ENCODE data around the gene SLC12A9. TPM values are rescaled to one million over a fixed set of nuclear protein-coding genes. Genes with fewer than 3 reads are reported as not detected.

Gene SLC12A9
- total RNA-seq, 2 donors from 2014 or later: 17.6 to 20.1 TPM

- Mint-ChIP-seq H3K27me3 (ENCODE audit: low read depth) (no peaks in the 10 kb centered on the region), H3K36me3 (ENCODE audit: insufficient read depth in 2 of 2) (no peaks in the 10 kb centered on the region), H3K9me3 (no peaks in the 10 kb centered on the region), H3K4me3 (no peak overlapping the region), H3K4me1 (ENCODE audit: low read depth) (no peaks in the 10 kb centered on the region), H3K27ac (no peak overlapping the region)
- no peak for DNase-seq
- no peak for ATAC-seq (replicated peaks in 1 of 2)
Observed at GRCh38 chr7:100818366-100818765, 34.1 kb upstream of the SLC12A9 start.

DNA sequence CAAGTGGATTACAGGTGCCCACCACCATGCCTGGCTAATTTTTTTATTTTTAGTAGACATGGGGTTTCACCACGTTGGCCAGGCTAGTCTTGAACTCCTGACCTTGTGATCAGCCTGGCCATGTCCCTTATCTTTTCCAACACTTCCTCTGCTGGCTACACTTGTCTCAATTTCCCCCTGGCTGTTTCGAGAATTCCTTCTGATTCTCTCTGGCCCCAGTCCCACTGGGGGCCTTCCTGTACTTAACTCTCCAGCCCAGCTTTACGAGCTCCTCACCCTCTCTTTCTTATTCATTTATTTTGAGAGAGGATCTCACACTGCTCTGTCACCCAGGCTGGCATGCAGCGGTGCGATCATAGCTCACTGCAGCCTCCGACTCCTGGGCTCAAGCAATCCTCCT is 33.7 kb upstream of the SLC12A9 start:
- DNase-seq (no peak), ATAC-seq (replicated peaks in 1 of 2) (no peak)
- Mint-ChIP-seq H3K4me3 (no peak overlapping the region), H3K9me3 (no peaks in the 10 kb centered on the region), H3K4me1 (ENCODE audit: low read depth) (no peaks in the 10 kb centered on the region), H3K36me3 (ENCODE audit: insufficient read depth in 2 of 2) (no peaks in the 10 kb centered on the region), H3K27me3 (ENCODE audit: low read depth) (no peaks in the 10 kb centered on the region), H3K27ac (no peak overlapping the region)

GRCh38 chr7:100819586-100819985 is 32.9 kb upstream of the SLC12A9 start:
- Mint-ChIP-seq H3K9me3 (no peaks in the 10 kb centered on the region), H3K27ac (no peak overlapping the region), H3K36me3 (ENCODE audit: insufficient read depth in 2 of 2) (no peaks in the 10 kb centered on the region), H3K27me3 (ENCODE audit: low read depth) (no peaks in the 10 kb centered on the region), H3K4me1 (ENCODE audit: low read depth) (no peaks in the 10 kb centered on the region), H3K4me3 (no peak overlapping the region)
- DNase-seq (no peak), ATAC-seq (replicated peaks in 1 of 2) (no peak)

- H3K4me3 Mint-ChIP-seq: no peak overlapping the region
- DNase-seq (no peak), ATAC-seq (replicated peaks in 1 of 2) (no peak)
- peaks cover 20% of the 10 kb centered on the region for H3K27me3 Mint-ChIP-seq (ENCODE audit: low read depth)
- H3K9me3 Mint-ChIP-seq: no peaks in the 10 kb centered on the region
- H3K36me3 Mint-ChIP-seq (ENCODE audit: insufficient read depth in 2 of 2): peaks cover 0 to 2% of the 10 kb centered on the region in 2 donors
- H3K4me1 Mint-ChIP-seq (ENCODE audit: low read depth): peaks cover 10% of the 10 kb centered on the region
- no peak overlapping the region for H3K27ac Mint-ChIP-seq
Observed at GRCh38 chr7:100822236-100823139, 30.0 kb upstream of the SLC12A9 start.

DNA sequence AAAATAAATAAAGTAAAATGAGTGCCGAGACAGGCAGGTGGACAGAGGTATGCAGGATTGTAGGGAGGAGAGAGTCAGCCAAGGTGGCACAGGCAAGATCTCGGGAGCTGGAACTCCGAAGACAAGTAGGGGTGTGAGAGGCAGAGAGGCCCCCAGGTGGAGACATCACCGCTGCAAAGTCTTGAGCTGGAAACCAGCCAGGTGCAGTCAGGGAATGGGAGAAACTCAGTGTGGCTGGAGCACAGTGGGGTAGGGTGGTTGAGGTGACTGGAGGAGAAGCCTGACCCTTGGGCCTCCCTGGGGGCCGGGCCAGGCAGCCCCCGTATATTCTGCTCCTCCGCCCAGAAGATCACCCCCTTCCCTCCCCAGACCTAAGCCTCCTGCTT is 29.4 kb upstream of the SLC12A9 start:
- no peak overlapping the region for H3K27ac Mint-ChIP-seq
- ATAC-seq (replicated peaks in 1 of 2) (no peak), DNase-seq (no peak)
- peaks cover 16% of the 10 kb centered on the region for H3K4me1 Mint-ChIP-seq (ENCODE audit: low read depth)
- peaks cover 3% of the 10 kb centered on the region in 2 donors for H3K36me3 Mint-ChIP-seq (ENCODE audit: insufficient read depth in 2 of 2)
- H3K4me3 Mint-ChIP-seq: no peak overlapping the region
- peaks cover 26% of the 10 kb centered on the region for H3K27me3 Mint-ChIP-seq (ENCODE audit: low read depth)
- no peaks in the 10 kb centered on the region for H3K9me3 Mint-ChIP-seq

DNA sequence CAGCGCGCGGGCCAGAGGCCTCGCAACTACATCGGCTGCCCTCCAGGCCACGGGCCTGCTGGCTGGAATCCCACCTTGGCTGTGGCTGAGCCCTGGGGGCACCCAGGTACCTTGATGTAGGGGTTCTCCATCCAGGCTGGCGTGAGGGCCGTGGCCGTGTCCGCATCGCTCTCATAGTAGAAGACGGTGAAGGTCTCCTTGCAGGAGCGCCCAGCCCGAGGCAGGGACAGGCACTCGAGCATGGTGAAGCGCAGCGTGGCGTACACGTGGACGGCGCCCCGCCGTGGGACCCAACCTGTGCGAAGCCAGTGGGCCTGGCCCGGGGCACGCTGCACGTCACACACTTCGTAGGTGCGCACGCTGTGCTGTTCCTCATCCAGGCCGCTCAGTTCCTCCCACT is 29.0 kb upstream of the SLC12A9 start:
- Mint-ChIP-seq H3K36me3 (ENCODE audit: insufficient read depth in 2 of 2) (peaks cover 3% of the 10 kb centered on the region in 2 donors), H3K9me3 (no peaks in the 10 kb centered on the region), H3K27me3 (ENCODE audit: low read depth) (peaks cover 30% of the 10 kb centered on the region), H3K27ac (no peak overlapping the region), H3K4me1 (ENCODE audit: low read depth) (peaks cover 18% of the 10 kb centered on the region), H3K4me3 (no peak overlapping the region)
- ATAC-seq (replicated peaks in 1 of 2): no peak
- no peak for DNase-seq

- no peaks in the 10 kb centered on the region for H3K9me3 Mint-ChIP-seq
- ATAC-seq (replicated peaks in 1 of 2) (no peak), DNase-seq (no peak)
- H3K27me3 Mint-ChIP-seq (ENCODE audit: low read depth): peaks cover 40% of the 10 kb centered on the region
- H3K4me3 Mint-ChIP-seq: no peak overlapping the region
- peaks cover 3% of the 10 kb centered on the region in 2 donors for H3K36me3 Mint-ChIP-seq (ENCODE audit: insufficient read depth in 2 of 2)
- no peak overlapping the region for H3K27ac Mint-ChIP-seq
- peaks cover 18% of the 10 kb centered on the region for H3K4me1 Mint-ChIP-seq (ENCODE audit: low read depth)
Observed at GRCh38 chr7:100824499-100825214, 27.9 kb upstream of the SLC12A9 start.

GRCh38 chr7:100825215-100825671 is 27.3 kb upstream of the SLC12A9 start:
- H3K9me3 Mint-ChIP-seq: no peaks in the 10 kb centered on the region
- no peak overlapping the region for H3K4me3 Mint-ChIP-seq
- peaks cover 3% of the 10 kb centered on the region in 2 donors for H3K36me3 Mint-ChIP-seq (ENCODE audit: insufficient read depth in 2 of 2)
- no peak overlapping the region for H3K27ac Mint-ChIP-seq
- no peak for ATAC-seq (replicated peaks in 1 of 2)
- peaks cover 18% of the 10 kb centered on the region for H3K4me1 Mint-ChIP-seq (ENCODE audit: low read depth)
- no peak for DNase-seq
- peaks cover 42% of the 10 kb centered on the region for H3K27me3 Mint-ChIP-seq (ENCODE audit: low read depth)

DNA sequence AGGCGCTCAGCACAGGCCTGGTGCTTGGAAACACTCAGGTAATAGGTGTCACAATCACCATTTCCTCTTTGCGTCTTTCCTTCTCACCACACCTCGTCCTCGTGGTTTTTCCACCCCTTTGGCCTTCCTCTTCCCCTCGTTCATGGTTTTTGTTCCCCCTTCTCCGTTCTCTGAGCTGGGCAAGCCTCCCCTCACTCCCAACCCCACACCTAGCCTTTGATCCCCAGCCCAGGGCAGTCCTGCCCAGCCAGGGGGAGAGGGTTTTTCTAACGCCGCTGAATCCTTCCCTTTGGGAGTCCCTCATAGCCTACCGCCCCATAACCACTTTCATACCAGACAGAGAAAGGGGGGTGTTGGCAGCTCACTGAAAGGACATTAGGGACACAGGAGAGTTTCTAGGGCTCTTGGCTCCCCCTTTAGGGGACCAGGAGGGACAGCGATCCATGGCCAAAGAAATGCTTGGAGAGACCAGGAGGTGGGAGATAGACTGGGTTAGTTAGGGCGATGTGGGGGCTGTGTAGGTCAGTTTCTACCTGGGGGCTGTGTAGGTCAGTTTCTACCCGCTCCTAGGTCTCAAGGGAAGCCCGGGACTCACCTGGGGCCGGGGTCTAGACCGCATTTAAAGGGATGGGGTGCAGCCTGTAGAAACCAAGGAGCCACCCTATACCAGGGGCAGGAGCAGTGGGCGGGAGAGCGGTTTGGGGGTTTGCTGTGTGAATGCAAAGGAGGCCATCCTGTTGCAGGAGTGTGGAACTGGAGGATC is 26.6 kb upstream of the SLC12A9 start:
- no peak for ATAC-seq (replicated peaks in 1 of 2)
- no peak overlapping the region for H3K27ac Mint-ChIP-seq
- H3K36me3 Mint-ChIP-seq (ENCODE audit: insufficient read depth in 2 of 2): peaks cover 3% of the 10 kb centered on the region in 2 donors
- no peak for DNase-seq
- peaks cover 42% of the 10 kb centered on the region for H3K27me3 Mint-ChIP-seq (ENCODE audit: low read depth)
- no peaks in the 10 kb centered on the region for H3K9me3 Mint-ChIP-seq
- H3K4me3 Mint-ChIP-seq: peak overlapping the region; percentile 71 to 74
- peaks cover 18% of the 10 kb centered on the region for H3K4me1 Mint-ChIP-seq (ENCODE audit: low read depth)

GRCh38 chr7:100826514-100827329 is 25.8 kb upstream of the SLC12A9 start:
- Mint-ChIP-seq H3K36me3 (ENCODE audit: insufficient read depth in 2 of 2) (peaks cover 3% of the 10 kb centered on the region in 2 donors), H3K27me3 (ENCODE audit: low read depth) (peaks cover 42% of the 10 kb centered on the region), H3K9me3 (no peaks in the 10 kb centered on the region), H3K27ac (no peak overlapping the region), H3K4me3 (peak overlapping the region; percentile 71 to 74), H3K4me1 (ENCODE audit: low read depth) (peaks cover 18% of the 10 kb centered on the region)
- ATAC-seq (replicated peaks in 1 of 2) (peak; percentile 64 to 75), DNase-seq (peak in 1 of 2 donors; percentile 13)

DNA sequence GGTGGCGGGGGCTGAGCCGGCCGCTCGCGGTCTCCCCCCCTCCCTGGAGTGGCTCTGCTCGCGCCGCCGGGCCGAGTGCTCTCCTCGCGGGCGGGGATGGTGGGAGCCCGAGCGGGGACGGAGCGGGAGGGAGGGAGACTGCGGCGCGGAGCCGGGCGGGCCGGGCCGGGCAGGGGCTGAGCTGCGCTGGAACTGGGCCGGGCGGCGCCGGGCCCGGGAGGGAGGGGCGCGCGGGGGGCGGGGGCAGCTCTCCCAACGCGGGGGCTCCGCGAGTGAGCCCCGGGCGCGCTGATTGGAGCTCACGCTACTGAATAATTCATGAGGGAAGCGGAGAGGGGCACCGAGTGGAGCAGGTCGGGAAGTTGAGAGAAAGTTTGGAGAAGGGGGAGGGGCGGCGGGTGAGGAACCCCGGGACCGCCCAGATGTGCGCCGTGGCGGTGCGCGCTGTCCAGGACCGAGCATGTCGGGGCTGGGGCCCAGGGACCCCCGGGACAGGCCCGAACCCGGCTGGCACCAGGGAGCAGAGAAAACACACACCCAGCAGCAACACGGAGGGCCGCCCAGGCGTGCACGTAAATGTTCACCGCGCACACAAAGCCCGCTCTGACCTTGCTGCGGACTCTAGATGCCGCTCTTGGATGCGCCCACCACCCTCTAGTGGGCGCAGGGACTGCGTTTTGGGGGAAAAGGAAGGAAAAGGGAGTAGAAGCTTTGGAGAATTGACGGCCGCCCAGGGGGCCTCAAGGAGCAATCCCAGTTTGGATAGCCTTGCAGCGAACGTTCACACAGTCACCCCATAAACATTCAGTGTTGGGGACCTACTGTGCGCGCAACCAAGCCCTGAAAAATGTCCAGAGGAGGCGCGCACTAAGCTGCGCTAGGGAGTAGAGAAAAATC is 24.9 kb upstream of the SLC12A9 start, which contains the start of gene EPHB4:
Gene EPHB4 (minus strand): TSS at position 194 of the 897 bp plus-strand sequence. CDS start 493 bp downstream, outside the sequence.
- Mint-ChIP-seq H3K27ac (no peak within 1 kb of the TSS), H3K9me3 (no peaks in the 10 kb centered on the region), H3K4me3 (peak within 1 kb of the TSS; percentile 87 to 88), H3K27me3 (ENCODE audit: low read depth) (peaks cover 42% of the 10 kb centered on the region), H3K36me3 (ENCODE audit: insufficient read depth in 2 of 2) (peaks cover 3% of the 10 kb centered on the region in 2 donors), H3K4me1 (ENCODE audit: low read depth) (peaks cover 18% of the 10 kb centered on the region)
- ATAC-seq (replicated peaks in 1 of 2): peak; percentile 61 to 66
- DNase-seq: peak; percentile 8 to 14

All from activated T-cell treated with anti-CD3 and anti-CD28 coated beads, Interleukin-2, amount 50 U/mL, for 72 hours (primary cell).